ENCODE results near the gene HES4.

DNA sequence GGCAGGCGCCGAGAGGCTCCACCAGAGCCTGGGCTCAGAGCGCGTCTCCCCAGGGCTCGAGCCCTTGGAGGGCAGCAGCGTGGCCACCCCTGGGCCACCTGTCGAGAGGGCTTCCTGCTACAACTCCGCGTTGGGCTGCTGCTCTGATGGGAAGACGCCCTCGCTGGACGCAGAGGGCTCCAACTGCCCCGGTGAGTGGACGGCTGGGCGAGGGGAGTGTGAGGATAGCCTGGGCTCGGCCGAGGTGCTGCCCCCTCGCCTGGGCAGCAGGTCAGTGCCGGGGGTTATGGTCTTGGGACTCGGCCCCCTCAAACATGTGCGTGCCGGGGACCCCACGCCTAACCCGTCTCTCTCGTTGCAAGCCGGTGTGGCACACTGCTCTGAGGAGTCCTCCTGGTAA, 46.9 kb upstream of the HES4 start:
- TF ChIP-seq, protein P1, sequence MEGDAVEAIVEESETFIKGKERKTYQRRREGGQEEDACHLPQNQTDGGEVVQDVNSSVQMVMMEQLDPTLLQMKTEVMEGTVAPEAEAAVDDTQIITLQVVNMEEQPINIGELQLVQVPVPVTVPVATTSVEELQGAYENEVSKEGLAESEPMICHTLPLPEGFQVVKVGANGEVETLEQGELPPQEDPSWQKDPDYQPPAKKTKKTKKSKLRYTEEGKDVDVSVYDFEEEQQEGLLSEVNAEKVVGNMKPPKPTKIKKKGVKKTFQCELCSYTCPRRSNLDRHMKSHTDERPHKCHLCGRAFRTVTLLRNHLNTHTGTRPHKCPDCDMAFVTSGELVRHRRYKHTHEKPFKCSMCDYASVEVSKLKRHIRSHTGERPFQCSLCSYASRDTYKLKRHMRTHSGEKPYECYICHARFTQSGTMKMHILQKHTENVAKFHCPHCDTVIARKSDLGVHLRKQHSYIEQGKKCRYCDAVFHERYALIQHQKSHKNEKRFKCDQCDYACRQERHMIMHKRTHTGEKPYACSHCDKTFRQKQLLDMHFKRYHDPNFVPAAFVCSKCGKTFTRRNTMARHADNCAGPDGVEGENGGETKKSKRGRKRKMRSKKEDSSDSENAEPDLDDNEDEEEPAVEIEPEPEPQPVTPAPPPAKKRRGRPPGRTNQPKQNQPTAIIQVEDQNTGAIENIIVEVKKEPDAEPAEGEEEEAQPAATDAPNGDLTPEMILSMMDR (IDR thresholded peaks at IDR 0.05): no peak
- no peak for TF ChIP-seq EP300 (IDR thresholded peaks at IDR 0.05)
- TF ChIP-seq POLR2AphosphoS5 (IDR thresholded peaks at IDR 0.05): no peak
